GM12801 (cell line): ENCODE measurements around the gene CMPK2.

ENCODE experiments used
- TF ChIP-seq, protein P1 (sequence below): IDR thresholded peaks from one replicate; pipeline ENCODE4 v1.5.1; 2011; ENCODE audit warnings: control low read depth; ENCODE audit not compliant: insufficient read length; ENCODE audit errors: extremely low read depth

The CMPK2 gene, protein sequence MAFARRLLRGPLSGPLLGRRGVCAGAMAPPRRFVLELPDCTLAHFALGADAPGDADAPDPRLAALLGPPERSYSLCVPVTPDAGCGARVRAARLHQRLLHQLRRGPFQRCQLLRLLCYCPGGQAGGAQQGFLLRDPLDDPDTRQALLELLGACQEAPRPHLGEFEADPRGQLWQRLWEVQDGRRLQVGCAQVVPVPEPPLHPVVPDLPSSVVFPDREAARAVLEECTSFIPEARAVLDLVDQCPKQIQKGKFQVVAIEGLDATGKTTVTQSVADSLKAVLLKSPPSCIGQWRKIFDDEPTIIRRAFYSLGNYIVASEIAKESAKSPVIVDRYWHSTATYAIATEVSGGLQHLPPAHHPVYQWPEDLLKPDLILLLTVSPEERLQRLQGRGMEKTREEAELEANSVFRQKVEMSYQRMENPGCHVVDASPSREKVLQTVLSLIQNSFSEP

DNA sequence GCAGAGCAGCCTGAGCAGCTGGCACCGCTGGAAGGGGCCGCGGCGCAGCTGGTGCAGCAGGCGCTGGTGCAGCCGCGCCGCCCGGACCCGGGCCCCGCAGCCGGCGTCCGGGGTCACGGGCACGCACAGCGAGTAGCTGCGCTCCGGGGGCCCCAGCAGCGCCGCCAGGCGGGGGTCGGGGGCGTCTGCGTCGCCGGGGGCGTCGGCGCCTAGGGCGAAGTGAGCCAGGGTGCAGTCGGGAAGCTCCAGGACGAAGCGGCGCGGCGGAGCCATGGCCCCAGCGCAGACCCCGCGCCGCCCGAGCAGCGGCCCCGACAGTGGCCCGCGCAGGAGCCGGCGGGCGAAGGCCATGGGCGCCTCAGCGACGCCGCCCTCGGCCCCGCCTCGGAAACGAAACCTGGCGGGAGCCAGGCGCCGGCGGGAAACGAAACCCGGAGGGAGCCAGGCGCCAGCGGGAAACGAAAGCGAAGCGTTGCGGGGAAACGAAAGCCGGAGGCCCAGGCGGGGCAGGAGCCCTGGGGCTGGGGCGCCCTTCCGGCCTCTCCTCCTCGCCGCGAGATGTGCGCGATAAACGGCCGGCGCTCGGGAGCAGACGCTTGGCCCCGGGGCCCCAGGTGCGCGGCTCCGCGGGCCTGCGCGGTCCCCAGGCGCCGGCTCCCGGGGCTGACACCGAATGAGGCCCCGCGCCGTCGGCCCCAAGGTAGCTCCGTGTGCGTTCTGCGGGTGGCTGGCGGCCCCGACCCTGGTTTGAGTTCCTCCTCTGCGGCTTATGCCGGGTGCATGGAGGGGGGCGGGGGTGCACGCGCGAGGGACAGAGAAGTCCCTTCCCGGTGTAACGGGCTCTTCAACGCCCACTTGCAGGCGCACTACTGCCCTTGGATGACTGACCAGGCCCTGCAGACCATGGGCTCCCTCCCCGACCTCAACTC, at the start of gene CMPK2:
Gene CMPK2 (minus strand): TSS at position 562 of the 929 bp plus-strand sequence. CDS start 211 bp downstream, at position 351.
- TF ChIP-seq, protein P1, sequence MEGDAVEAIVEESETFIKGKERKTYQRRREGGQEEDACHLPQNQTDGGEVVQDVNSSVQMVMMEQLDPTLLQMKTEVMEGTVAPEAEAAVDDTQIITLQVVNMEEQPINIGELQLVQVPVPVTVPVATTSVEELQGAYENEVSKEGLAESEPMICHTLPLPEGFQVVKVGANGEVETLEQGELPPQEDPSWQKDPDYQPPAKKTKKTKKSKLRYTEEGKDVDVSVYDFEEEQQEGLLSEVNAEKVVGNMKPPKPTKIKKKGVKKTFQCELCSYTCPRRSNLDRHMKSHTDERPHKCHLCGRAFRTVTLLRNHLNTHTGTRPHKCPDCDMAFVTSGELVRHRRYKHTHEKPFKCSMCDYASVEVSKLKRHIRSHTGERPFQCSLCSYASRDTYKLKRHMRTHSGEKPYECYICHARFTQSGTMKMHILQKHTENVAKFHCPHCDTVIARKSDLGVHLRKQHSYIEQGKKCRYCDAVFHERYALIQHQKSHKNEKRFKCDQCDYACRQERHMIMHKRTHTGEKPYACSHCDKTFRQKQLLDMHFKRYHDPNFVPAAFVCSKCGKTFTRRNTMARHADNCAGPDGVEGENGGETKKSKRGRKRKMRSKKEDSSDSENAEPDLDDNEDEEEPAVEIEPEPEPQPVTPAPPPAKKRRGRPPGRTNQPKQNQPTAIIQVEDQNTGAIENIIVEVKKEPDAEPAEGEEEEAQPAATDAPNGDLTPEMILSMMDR, result no peak

DNA sequence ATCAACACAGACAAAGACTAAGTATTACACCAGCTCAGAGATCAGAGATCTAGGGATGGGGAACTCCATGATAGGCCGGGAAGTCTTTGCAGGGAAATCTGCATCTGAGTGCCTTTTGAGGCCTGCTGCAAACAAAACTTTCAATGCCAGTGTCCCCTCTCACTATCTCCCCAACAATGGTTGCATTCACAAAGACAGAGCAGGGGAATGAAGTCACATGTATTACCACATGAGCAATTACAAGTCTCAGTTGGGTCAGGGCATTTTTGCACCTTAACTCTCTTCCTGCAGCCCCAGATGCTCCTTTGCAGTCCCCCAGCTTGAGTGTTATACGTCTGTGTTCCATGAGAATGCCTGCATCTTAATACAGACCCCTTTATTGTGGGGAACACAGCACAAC, 49.7 kb upstream of the CMPK2 start:
- TF ChIP-seq, protein P1, result no peak

DNA sequence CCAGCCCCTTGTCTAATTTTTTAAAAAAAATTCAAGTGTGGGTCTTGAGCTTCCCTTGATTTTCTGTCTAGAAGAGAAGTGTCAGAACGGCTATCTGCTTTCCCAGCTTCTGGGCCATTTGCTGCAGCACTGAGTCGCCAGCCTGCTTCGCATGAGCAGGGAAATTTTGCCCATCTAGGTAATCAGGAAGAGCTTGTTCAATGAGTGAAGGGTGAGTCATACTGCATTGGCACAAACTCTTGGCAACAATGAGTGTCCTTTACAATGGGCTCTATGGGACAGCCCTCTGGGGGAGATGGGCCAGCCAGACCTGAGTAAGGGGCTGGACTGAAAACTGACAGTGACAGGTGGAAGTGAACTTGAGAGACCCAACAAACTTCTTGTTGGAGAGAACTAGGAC, 49.1 kb upstream of the CMPK2 start:
- TF ChIP-seq, protein P1, result no peak

DNA sequence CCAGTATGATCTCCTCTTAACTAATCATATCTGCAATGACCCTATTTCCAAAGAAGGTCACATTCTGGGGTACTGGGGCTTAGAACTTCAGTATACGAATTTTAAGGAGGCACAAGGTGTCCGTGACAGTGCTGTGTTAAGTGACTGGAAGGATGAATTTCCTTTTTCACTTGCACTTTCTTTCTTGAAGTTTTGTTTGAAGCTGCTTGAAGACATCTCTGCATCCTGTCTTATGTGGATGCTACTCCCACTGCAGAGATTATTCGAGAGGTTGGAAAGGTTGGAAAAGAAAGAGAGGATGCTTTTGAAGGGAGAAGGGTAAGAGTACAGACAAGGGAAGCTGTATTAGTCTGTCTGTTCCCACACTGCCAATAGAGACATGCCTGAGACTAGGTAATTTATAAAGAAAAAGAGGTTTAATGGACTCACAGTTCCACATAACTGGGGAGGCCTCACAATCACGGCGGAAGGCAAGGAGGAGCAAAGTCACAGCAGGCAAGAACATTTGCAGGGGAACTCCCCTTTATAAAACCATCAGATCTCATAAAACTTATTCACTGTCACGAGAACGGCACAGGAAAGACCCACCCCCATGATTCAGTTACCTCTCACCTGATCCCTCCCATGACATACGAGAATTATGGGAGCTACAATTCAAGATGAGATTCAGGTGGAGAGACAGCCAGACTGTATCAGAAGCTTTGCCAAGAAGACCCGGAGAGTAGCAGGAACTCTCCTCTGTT, 47.9 kb upstream of the CMPK2 start:
- TF ChIP-seq, protein P1, result no peak

DNA sequence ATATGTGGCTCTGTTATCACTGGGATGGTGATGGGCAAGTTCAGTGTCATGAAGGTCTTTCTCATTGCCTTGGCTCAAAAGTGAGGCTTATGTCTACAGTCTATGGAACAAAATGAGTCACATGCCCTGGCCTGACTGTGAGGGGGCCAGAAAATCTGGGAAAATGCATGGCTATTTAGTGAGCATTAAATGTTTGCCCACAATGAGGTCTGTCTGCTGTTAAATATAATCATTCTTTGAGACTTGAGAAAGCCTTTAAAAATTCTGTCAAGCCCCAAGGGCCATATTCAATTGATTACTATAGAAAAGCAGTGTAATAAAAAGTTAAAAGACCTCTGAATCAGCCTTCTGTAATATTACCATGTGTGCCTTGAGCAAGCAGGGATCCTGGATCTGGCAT, 46.0 kb upstream of the CMPK2 start:
- TF ChIP-seq, protein P1, result no peak

DNA sequence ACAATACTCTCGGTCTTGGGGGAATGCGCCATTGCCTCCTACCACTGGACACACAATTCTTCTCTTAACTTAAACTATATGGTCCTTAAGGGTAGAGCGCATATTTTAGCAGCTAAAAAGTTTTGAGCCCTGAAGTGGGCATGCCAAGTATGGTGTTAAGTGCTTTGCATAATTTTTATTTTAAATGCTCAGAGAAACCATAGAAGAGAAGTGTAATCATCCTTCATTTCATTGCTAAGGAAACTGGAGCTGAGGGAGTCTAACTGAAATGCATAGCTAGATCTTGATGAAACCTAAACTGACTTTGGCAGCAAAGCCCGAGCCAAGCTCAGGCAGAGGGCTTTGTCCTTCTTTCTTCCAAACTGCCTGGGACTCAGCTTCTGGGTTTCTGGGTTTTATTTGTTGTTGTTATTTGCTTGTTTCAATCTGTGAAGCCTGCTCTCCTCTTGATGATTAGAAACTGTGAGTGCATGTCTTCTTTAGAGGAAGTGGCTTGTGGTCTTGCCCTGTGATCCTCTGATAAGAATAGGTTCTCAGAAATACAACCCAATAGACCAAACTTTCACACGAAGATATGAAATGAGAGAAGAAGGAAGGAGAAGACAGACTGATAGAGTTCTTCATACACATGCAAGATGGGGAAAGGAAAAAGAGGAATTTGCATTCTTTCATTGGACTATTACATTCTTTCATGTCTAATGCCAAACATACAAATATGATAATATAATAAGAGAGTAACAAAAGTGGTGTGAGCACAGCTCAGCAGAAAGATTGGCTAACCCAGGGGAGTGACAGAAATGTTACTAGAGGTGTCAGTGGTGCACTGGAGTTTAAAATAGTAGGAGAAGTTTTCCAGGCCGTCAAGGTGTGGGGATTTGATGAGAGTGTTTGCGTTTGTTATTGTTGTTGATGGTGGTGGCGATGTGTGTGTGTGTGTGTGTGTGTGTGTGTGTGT, 44.0 kb upstream of the CMPK2 start:
- TF ChIP-seq, protein P1, result no peak
